Esophagus squamous epithelium (tissue), 4 donors: ENCODE measurements around the gene CSRP2.

Experiments used
- POLR2A ChIP-seq, 4 donors: fragments of 450-650 bp; IDR thresholded peaks; one replicate each; pipeline ENCODE4 v1.6.1; 2017; ENCODE audit warnings: antibody characterized with exemption in 4 of 4, mild to moderate bottlenecking in 4 of 4, moderate library complexity in 3 of 4
- TF ChIP-seq, protein P1 (sequence below), 6 experiments: fragments of 450-650 bp in 4 of 6; fragments of 200-600 bp in 2 of 6; sonication (generic) in 2 of 6; IDR thresholded peaks; one replicate each; pipeline ENCODE4 v1.5.1; 2016 to 2019; ENCODE audit warnings: antibody characterized with exemption in 6 of 6, mild to moderate bottlenecking in 4 of 6, moderate library complexity in 4 of 6

DNA sequence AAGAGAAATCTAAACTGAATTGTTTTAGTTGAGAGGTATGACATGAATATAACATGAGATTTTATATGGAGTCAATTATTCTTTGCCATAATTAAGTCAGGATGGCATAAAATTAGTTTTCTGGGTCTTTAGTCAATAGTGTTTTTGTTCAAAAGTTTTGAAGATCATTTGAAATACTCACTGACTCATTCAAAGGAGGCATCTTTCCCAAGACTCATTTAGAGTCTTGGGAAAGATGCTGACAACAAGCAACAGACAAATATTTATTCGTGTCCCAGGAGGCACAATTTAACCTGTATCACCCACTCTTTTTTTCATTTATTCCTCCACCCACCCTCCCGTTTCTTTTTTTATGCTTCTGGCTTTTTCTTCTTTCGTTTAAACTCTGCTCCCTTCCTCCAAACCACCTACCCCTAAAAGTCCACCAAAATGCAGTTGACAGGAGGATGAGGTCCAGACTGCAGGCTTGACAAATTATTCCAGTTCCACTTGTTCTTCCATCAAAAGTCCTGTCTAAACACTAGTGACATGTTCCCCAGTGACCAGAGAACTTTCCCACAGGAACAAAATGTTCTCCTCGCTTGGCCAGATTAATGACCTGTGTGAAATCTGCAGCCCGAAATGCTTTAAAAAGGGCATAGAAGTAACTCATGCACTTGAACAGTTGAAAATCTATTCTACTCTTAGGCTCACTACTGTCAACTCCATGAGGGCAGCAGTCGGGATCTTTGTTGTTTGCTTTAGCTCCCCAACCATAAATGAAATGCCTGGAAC, 43.3 kb upstream of the CSRP2 start:
- TF ChIP-seq, protein P1, sequence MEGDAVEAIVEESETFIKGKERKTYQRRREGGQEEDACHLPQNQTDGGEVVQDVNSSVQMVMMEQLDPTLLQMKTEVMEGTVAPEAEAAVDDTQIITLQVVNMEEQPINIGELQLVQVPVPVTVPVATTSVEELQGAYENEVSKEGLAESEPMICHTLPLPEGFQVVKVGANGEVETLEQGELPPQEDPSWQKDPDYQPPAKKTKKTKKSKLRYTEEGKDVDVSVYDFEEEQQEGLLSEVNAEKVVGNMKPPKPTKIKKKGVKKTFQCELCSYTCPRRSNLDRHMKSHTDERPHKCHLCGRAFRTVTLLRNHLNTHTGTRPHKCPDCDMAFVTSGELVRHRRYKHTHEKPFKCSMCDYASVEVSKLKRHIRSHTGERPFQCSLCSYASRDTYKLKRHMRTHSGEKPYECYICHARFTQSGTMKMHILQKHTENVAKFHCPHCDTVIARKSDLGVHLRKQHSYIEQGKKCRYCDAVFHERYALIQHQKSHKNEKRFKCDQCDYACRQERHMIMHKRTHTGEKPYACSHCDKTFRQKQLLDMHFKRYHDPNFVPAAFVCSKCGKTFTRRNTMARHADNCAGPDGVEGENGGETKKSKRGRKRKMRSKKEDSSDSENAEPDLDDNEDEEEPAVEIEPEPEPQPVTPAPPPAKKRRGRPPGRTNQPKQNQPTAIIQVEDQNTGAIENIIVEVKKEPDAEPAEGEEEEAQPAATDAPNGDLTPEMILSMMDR (IDR thresholded peaks at IDR 0.05) = no peak
- TF ChIP-seq POLR2A (IDR thresholded peaks at IDR 0.05) = no peak
